ENCODE results near the gene CYFIP1.

- TF ChIP-seq, protein P1, sequence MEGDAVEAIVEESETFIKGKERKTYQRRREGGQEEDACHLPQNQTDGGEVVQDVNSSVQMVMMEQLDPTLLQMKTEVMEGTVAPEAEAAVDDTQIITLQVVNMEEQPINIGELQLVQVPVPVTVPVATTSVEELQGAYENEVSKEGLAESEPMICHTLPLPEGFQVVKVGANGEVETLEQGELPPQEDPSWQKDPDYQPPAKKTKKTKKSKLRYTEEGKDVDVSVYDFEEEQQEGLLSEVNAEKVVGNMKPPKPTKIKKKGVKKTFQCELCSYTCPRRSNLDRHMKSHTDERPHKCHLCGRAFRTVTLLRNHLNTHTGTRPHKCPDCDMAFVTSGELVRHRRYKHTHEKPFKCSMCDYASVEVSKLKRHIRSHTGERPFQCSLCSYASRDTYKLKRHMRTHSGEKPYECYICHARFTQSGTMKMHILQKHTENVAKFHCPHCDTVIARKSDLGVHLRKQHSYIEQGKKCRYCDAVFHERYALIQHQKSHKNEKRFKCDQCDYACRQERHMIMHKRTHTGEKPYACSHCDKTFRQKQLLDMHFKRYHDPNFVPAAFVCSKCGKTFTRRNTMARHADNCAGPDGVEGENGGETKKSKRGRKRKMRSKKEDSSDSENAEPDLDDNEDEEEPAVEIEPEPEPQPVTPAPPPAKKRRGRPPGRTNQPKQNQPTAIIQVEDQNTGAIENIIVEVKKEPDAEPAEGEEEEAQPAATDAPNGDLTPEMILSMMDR (IDR thresholded peaks at IDR 0.05): no peak
- no peak for TF ChIP-seq ZFX (IDR thresholded peaks at IDR 0.05; ENCODE audit: borderline replicate concordance)
Observed at GRCh38 chr15:22874256-22874655, 105.9 kb downstream of the CYFIP1 start.

All from 22Rv1 (cell line).